HG03439 (cell line): ENCODE results near the gene PANX2.

Experiments
- ATAC-seq: cut with Tn5 transposase; IDR thresholded peaks from one replicate; pipeline ENCODE4 v1.9.1; 2021; ENCODE audit warnings: mild to moderate bottlenecking, moderate library complexity; ENCODE audit not compliant: unreplicated experiment

The PANX2 gene

GRCh38 chr22:50227579-50228215, 57.2 kb downstream of the PANX2 start:
- no peak for ATAC-seq

- ATAC-seq, result no peak
These were observed 57.8 kb downstream of the PANX2 start for GRCh38 chr22:50228366-50228765.

- ATAC-seq, result no peak
These were observed 58.8 kb downstream of the PANX2 start for GRCh38 chr22:50229370-50229769.
